22Rv1 (cell line): ENCODE results near the gene TKFC.

Source experiments
- CTCF ChIP-seq: fragments of 450-650 bp; IDR thresholded peaks from 2 replicates; pipeline ENCODE4 v1.5.1; 2017; ENCODE audit warnings: mild to moderate bottlenecking
- ZFX ChIP-seq: fragments of 450-650 bp; IDR thresholded peaks from 2 replicates; pipeline ENCODE4 v1.6.1; 2017; ENCODE audit warnings: antibody characterized with exemption, borderline replicate concordance

- TF ChIP-seq CTCF (no peak), ZFX (no peak)
Measured at GRCh38 chr11:61341706-61342105, 8.7 kb downstream of the TKFC start.
